T-helper 2 cell treated with Interferon-gamma antibody and Interleukin-4, amounts not matched to agents 5 μg/mL and 100 μg/mL, for 36 hours (primary cell): Measurements from ENCODE around the gene MFAP2.
"Not testable (repeated sequence)": the region's sequence is repeated elsewhere in the genome, so short reads cannot be mapped to it uniquely, and the experiment has no call there.

Experiments
- DNase-seq: peaks from one replicate; pipeline ENCODE4 v3.0.0; 2021; ENCODE audit warnings: low spot score
- H3K27ac Mint-ChIP-seq: one replicate; pipeline ENCODE4 v1.8.0; 2021; ENCODE audit warnings: mild to moderate bottlenecking, mixed read lengths
- H3K27me3 Mint-ChIP-seq: one replicate; pipeline ENCODE4 v1.8.0; 2021; ENCODE audit warnings: low read depth, mixed read lengths
- H3K36me3 Mint-ChIP-seq: one replicate; pipeline ENCODE4 v1.8.0; 2021; ENCODE audit warnings: low read depth, mixed read lengths
- H3K4me1 Mint-ChIP-seq: one replicate; pipeline ENCODE4 v1.8.0; 2021; ENCODE audit warnings: low read depth, mixed read lengths
- H3K4me3 Mint-ChIP-seq: one replicate; pipeline ENCODE4 v1.8.0; 2022; ENCODE audit warnings: mild to moderate bottlenecking, moderate library complexity, mixed read lengths
- H3K9me3 Mint-ChIP-seq: one replicate; pipeline ENCODE4 v1.8.0; 2021; ENCODE audit warnings: mixed read lengths

MFAP2 gene

DNA sequence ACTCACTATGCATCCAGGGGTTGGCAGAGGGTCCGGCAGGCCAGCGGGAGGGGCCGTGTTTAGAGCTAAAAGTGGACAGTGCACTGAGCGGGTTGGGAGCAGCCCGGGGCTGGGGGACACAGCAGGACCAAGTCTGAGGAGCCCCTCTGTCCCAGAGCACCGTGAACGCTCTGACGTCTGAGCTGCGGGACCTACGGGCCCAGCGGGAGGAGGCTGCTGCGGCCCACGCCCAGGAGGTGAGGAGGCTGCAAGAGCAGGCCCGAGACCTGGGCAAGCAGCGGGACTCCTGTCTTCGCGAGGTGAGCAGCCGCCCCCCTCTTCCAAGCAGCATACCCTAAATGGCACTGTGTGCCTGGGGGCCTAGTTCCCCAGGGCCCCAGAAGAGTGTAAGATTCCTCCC, 25.8 kb downstream of the MFAP2 start:
- H3K4me1 Mint-ChIP-seq: peaks cover 2% of the 10 kb centered on the region
- H3K4me3 Mint-ChIP-seq: no peak overlapping the region
- H3K27me3 Mint-ChIP-seq: no peaks in the 10 kb centered on the region
- H3K9me3 Mint-ChIP-seq: no peaks in the 10 kb centered on the region
- H3K27ac Mint-ChIP-seq: no peak overlapping the region
- DNase-seq: no peak
- H3K36me3 Mint-ChIP-seq: no peaks in the 10 kb centered on the region

DNA sequence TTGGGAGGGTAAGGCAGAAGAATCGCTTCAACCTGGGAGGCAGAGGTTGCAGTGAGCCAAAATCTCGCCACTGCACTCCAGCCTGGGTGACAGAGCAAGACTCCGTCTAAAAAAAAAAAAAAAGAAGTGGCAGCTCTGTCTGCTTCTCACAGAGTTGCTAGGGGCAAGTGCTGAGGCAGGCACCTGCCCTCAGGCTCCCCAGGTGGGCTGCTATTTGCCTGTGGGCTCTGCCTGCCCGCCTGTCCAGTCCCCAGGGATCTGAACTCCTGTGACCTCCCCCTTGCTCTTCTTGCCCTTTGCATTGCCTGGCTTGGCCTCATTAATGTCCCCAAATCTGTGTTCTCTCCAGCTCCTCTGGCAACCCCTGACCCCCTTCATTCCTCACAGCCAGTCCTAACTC, 28.0 kb downstream of the MFAP2 start:
- H3K9me3 Mint-ChIP-seq, H3K27ac Mint-ChIP-seq: not testable (repeated sequence)

DNA sequence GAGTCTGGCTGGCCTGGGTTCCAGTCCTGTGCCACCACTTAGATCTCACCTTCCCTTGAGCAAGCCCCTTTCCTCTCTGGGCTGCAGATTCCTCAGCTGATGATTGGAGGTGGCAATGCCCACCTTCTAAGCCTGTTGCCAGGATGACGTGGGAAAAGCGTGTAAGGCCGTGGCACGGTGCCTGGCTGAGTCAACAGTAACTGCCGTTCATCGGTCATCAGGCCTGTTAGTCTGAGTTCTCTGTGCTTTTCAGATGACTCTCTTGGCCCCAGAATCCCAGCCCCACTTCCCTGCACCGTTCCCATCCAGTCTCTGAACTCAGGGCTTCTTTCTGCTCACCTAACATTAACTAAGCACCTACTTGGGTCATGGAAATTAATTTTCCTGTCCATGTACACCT, 31.4 kb downstream of the MFAP2 start:
- not testable (repeated sequence) for DNase-seq, H3K4me3 Mint-ChIP-seq, H3K9me3 Mint-ChIP-seq, H3K36me3 Mint-ChIP-seq, H3K27ac Mint-ChIP-seq, H3K27me3 Mint-ChIP-seq, H3K4me1 Mint-ChIP-seq

More for the DNA sequence above, 28.0 kb downstream of the MFAP2 start:
- H3K36me3 Mint-ChIP-seq, H3K4me1 Mint-ChIP-seq, H3K4me3 Mint-ChIP-seq, DNase-seq, H3K27me3 Mint-ChIP-seq: not testable (repeated sequence)

DNA sequence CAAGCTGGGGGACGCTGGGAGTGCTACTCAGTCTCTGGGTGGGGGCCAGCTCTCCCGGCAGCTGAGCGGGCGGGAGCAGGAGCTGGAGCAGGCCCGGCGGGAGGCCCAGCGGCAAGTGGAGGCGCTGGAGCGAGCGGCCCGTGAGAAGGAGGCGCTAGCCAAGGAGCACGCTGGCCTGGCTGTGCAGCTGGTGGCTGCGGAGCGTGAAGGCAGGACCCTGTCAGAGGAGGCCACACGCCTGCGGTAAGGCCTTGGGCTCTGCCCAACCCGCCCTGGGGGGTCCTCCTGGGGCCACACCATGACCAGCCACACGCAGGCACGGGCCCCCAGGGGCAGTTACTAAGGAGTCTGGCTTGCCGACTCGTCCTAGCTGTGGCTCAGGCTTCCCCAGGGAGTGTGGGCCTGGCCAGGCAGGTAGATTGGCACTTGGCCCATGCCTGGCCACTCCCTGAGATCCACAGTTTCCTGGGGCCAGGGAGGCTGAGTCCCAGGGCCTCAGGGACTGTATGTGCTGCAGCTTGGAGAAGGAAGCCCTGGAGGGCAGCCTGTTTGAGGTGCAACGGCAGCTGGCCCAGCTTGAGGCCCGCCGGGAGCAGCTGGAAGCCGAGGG, 32.0 kb downstream of the MFAP2 start:
- H3K36me3 Mint-ChIP-seq, DNase-seq, H3K4me1 Mint-ChIP-seq, H3K27ac Mint-ChIP-seq, H3K9me3 Mint-ChIP-seq, H3K27me3 Mint-ChIP-seq, H3K4me3 Mint-ChIP-seq: not testable (repeated sequence)

DNA sequence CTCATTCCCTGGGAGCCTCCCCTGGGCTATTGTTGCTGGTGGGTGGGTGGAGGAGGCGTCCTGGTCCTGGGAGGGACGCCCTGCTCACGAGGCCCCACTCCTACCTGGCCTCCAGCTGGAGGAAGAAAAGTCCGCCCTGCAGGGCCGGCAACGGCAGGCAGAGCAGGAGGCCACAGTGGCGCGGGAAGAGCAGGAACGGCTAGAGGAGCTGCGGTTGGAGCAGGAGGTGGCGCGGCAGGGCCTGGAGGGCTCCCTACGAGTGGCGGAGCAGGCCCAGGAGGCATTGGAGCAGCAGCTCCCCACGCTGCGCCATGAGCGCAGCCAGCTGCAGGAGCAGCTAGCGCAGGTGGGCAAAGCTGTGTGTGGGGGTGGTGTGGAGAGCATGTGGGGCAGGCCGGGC, 33.8 kb downstream of the MFAP2 start:
- Mint-ChIP-seq H3K4me3 (no peak overlapping the region), H3K4me1 (peaks cover 2% of the 10 kb centered on the region), H3K27ac (no peak overlapping the region), H3K27me3 (no peaks in the 10 kb centered on the region), H3K36me3 (no peaks in the 10 kb centered on the region), H3K9me3 (no peaks in the 10 kb centered on the region)
- no peak for DNase-seq

DNA sequence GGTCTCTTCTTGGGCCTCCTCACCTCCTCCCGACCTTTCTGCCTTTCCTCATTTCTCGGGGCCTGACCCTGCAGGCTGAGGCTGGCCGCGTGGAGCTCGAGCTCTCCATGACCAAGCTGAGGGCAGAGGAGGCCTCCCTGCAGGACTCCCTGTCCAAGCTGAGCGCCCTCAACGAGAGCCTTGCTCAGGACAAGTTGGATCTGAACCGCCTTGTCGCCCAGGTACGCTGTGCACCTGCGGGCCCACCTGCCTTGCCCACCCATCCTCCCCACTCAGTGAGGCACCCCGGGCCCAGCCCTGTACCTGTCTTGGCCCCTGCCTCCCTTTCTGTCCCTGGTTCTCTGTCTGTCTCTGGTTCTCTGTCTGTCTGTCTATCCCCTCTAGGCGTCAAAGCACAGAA, 34.2 kb downstream of the MFAP2 start:
- not testable (repeated sequence) for H3K4me3 Mint-ChIP-seq, H3K27ac Mint-ChIP-seq, DNase-seq, H3K4me1 Mint-ChIP-seq, H3K9me3 Mint-ChIP-seq, H3K27me3 Mint-ChIP-seq, H3K36me3 Mint-ChIP-seq

DNA sequence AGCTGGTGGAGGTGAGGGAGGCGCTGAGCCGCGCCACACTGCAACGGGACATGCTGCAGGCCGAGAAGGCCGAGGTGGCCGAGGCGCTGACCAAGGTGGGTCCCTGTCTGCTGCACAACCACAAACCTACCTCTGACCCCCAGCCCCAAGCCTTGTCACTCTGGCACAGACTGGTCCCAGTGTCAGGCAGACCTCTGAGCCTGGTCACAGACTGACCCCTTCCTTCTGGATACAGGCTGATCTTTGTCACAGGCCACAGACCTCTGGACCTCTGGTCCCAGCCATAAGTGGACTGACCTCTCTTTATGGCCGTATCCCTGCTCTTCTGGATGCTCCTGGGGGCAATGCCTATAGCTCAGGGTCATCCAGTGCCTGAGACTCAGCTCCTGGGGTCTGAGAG, 34.9 kb downstream of the MFAP2 start:
- H3K27ac Mint-ChIP-seq, H3K4me3 Mint-ChIP-seq, H3K9me3 Mint-ChIP-seq, DNase-seq, H3K27me3 Mint-ChIP-seq, H3K4me1 Mint-ChIP-seq, H3K36me3 Mint-ChIP-seq: not testable (repeated sequence)

DNA sequence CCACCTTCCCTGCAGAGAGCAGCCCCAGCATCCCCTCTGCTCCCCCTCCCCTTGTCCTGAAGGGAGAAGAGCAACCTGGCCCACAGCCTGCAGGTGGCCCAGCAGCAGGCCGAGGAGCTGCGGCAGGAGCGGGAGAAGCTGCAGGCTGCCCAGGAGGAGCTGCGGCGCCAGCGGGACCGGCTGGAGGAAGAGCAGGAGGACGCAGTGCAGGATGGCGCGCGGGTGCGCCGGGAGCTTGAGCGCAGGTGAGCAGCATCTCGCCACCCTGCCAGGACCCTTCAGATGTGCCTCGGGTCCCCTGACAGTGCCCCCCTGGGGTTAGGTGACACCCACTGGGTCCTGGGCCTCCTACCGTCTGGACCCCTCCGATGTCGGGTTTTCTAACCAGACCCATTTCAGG, 36.4 kb downstream of the MFAP2 start:
- DNase-seq: no peak
- Mint-ChIP-seq H3K27me3 (no peaks in the 10 kb centered on the region), H3K27ac (no peak overlapping the region), H3K4me3 (no peak overlapping the region), H3K36me3 (no peaks in the 10 kb centered on the region), H3K4me1 (no peaks in the 10 kb centered on the region), H3K9me3 (no peaks in the 10 kb centered on the region)

DNA sequence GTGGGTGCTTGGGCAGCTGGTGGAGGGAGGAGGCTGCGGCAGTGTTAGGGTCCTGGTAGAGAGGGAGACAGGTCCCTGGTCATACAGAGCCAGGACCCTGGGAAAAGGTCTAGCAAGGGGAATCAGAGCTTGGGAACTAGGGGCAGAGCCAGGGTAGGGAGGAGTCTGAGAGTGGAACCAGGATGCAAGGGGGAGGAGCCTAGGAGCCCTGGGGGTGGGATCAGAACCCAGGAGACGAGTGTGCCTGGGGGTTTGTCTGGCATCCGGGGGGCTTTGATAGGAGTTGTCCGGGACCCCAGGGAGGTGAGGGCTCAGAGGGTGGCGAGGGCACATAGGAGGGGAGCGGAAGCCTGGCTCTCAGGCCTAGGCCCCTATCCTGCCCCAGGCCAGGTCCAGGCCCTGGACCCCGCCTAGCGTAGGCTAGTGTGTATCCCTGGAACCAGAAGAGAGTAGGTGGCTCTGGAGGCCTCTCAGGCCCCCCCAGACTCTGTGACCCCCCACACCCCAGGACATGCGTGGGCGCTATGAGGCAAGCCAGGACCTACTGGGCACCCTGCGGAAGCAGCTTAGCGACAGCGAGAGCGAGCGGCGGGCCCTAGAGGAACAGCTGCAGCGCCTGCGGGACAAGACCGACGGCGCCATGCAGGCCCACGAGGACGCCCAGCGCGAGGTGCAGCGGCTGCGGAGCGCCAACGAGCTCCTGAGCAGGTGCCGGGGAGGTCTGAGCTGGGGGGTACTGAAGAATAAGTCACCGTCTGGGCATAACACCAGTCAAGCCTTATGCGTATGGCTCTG, 40.8 kb downstream of the MFAP2 start:
- H3K27ac Mint-ChIP-seq, DNase-seq, H3K4me3 Mint-ChIP-seq, H3K4me1 Mint-ChIP-seq, H3K36me3 Mint-ChIP-seq, H3K9me3 Mint-ChIP-seq, H3K27me3 Mint-ChIP-seq: not testable (repeated sequence)

DNA sequence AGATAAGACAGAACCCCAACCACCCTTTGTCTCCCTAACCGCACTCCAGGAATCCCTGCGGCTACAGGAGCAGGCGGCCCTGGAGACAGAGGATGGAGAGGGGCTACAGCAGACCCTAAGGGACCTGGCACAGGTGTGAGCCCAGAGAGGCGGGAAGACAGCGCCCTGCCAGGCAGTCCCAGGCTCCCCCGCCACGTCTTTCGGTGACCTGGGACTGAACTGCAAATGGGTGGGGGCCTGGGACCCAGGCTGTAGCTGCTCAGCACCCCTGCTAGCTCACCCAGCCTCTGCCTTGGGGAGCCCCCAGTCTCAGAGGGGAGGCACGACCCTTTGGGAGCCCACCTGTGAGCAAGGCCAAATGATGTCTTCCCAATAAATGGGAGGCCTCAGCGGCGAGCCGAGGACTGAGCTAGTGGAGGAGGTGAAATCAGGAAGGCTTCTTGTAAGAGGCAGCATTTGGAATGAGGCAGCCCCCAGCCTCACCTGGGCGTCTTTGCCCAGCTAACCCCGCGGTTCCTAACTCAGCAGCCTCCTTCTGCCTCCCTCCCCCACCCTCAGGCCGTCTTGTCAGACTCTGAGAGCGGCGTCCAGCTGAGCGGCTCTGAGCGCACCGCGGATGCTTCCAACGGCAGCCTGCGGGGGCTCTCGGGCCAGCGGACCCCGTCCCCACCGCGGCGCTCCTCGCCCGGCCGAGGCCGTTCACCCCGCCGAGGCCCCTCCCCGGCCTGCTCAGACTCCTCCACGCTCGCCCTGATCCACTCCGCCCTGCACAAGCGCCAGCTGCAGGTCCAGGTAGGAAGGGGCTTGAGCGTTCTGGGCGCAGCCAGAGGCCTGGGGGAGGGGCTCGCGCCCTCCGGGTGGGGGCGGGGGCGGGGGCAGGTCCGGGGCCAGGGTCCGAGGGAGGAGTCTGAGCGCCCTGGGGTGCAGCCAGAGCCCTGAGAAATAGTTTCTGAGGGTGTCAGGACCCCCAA, 41.8 kb downstream of the MFAP2 start:
- Mint-ChIP-seq H3K9me3 (no peaks in the 10 kb centered on the region), H3K4me1 (no peaks in the 10 kb centered on the region), H3K27ac (no peak overlapping the region), H3K36me3 (no peaks in the 10 kb centered on the region), H3K4me3 (no peak overlapping the region), H3K27me3 (no peaks in the 10 kb centered on the region)
- DNase-seq: no peak

DNA sequence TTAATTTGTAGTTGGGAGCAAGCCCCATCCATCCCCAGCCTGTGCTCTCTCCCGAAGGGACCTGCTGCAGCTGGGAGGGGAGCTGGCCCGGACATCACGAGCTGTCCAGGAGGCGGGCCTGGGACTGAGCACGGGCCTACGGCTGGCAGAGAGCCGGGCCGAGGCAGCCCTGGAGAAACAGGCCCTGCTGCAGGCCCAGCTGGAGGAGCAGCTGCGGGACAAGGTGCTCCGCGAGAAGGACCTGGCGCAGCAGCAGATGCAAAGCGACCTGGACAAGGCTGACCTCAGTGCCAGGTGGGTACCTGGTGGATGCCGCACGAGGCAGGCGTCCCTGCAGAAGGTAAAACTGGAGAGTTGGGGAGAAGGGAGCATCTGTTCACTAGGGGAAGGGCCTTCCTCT, 43.8 kb downstream of the MFAP2 start:
- H3K27me3 Mint-ChIP-seq, H3K4me3 Mint-ChIP-seq, H3K9me3 Mint-ChIP-seq, H3K27ac Mint-ChIP-seq, H3K36me3 Mint-ChIP-seq, H3K4me1 Mint-ChIP-seq, DNase-seq: not testable (repeated sequence)

DNA sequence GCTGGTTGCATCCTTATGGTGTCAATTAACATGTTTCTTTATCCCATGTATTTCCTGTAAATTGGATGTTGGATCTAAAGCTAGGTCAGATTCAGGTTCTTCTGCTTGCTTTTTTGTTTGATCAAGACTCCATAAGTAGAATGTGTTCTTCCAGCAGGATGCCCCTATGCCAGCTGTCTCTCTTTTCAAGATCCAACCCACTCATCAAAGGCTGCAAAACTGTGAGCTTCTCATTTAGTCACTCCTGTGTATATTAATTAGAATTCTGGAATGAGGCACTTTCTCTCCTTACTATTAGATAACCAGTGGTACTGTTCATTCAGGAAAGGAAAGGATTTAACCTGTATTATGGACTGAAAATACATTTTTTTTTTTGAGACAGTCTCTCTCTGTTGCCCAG, 46.5 kb downstream of the MFAP2 start:
- H3K4me3 Mint-ChIP-seq, H3K9me3 Mint-ChIP-seq, DNase-seq, H3K27ac Mint-ChIP-seq, H3K36me3 Mint-ChIP-seq, H3K27me3 Mint-ChIP-seq, H3K4me1 Mint-ChIP-seq: not testable (repeated sequence)

DNA sequence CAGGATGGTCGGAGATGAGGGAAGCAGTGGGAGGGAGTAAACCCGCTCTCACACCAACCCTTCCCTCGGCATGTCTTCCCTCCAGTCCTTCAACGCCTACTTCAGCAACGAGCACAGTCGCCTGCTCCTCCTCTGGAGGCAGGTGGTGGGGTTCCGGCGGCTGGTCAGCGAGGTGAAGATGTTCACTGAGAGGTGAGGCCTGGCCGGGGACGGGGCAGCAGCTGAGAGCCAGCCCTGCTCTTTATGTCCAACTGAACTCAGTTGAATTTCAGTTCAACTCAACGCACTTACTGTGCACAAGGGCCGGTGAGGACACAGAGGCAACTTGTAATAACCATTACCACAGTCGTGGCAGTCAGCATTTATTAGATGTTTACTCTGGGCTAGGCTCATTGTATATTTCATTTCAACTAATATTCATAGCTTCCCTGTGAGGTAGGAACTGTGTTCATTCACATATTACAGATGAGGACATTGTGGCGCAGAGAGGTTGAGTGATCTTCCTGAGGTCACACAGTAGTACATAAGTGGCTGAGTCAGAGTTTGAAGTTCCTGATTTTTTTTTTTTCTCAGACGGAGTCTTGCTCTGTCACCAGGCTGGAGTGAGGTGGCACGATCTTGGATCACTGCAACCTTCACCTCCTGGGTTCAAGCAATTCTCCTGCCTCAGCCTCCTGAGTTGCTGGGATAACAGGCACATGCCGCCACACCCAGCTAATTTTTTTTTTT, 49.0 kb downstream of the MFAP2 start:
- not testable (repeated sequence) for H3K9me3 Mint-ChIP-seq, H3K36me3 Mint-ChIP-seq, DNase-seq, H3K27ac Mint-ChIP-seq, H3K4me3 Mint-ChIP-seq, H3K4me1 Mint-ChIP-seq, H3K27me3 Mint-ChIP-seq
